ENCODE data around the gene SNTA1.
"Not testable (repeated sequence)": the region's sequence is repeated elsewhere in the genome, so short reads cannot be mapped to it uniquely, and the experiment has no call there.

DNA sequence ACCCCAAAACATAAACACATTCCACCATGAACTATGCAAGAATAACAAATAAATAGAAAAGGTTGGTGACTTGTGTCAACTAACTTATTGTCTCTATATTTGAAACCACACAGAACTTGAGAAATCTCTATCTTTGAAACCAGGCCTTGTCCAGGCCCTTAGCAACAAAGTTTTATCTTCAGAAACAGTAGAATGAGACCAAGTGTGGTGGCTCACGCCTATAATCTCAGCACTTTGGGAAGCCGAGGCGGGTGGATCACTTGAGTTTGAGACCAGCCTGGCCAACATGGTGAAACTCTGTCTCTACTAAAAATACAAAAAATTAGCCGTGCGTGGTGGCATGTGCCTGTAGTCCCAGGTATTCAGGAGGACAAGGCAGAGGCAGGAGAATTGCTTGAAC, 39.6 kb upstream of the SNTA1 start:
- TF ChIP-seq, protein P1, sequence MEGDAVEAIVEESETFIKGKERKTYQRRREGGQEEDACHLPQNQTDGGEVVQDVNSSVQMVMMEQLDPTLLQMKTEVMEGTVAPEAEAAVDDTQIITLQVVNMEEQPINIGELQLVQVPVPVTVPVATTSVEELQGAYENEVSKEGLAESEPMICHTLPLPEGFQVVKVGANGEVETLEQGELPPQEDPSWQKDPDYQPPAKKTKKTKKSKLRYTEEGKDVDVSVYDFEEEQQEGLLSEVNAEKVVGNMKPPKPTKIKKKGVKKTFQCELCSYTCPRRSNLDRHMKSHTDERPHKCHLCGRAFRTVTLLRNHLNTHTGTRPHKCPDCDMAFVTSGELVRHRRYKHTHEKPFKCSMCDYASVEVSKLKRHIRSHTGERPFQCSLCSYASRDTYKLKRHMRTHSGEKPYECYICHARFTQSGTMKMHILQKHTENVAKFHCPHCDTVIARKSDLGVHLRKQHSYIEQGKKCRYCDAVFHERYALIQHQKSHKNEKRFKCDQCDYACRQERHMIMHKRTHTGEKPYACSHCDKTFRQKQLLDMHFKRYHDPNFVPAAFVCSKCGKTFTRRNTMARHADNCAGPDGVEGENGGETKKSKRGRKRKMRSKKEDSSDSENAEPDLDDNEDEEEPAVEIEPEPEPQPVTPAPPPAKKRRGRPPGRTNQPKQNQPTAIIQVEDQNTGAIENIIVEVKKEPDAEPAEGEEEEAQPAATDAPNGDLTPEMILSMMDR (IDR thresholded peaks at IDR 0.05) = not testable (repeated sequence)
- not testable (repeated sequence) for TF ChIP-seq POLR2A (IDR thresholded peaks at IDR 0.05)

Data from Peyer's patch (tissue), 4 donors.